ENCODE measurements around the gene GNPNAT1. TPM values are rescaled to one million over a fixed set of nuclear protein-coding genes. Genes with fewer than 3 reads are reported as not detected.

Gene GNPNAT1
- total RNA-seq, 2 experiments from 2014 or later, result 15.5 to 29.3 TPM

DNA sequence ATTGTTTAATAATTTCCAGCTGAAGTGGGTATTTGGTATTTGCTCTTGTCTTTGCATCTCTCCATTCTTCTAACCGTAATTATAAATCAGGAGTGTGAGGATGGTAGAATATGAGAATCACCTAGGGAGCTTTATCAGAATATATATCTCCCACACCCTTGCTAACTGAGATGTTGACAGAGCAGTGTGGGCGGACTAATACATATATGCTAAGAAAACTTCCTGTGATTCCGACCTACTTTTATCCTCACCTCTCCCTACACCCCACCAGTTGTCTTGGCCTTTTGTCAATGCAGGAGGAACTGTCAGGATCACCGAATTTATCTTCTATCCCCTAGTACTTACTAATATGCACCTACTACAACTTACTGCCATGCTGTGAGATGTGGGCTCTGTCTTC is 14.7 kb upstream of the GNPNAT1 start:
- no peak for DNase-seq (ENCODE audit: low spot score)
- Histone ChIP-seq H3K4me3 (ENCODE audit: low read depth, low read length, poor library complexity, severe bottlenecking) (no peak overlapping the region), H3K36me3 (ENCODE audit: insufficient read depth, low read length) (no peaks in the 10 kb centered on the region), H3K9me2 (ENCODE audit: insufficient read depth, low read length) (no peaks in the 10 kb centered on the region), H3K9me3 (ENCODE audit: low read length) (no peaks in the 10 kb centered on the region), H3K4me1 (ENCODE audit: insufficient read depth, low read length, poor library complexity, severe bottlenecking) (no peaks in the 10 kb centered on the region), H3K79me2 (ENCODE audit: insufficient read depth, low read depth, low read length) (no peaks in the 10 kb centered on the region), H3K4me2 (ENCODE audit: low read length) (no peak overlapping the region), H3K27ac (ENCODE audit: low read depth, low read length, poor library complexity, severe bottlenecking) (no peak overlapping the region), H2AFZ (ENCODE audit: low read length) (no peak overlapping the region), H4K20me1 (ENCODE audit: insufficient read depth, low read length) (no peaks in the 10 kb centered on the region)
- CTCF ChIA-PET (ENCODE audit: unreplicated experiment), result no interaction called here
- BruUV-seq (replicated peaks), result no TSS peak
- TF ChIP-seq EZH2phosphoT487 (IDR thresholded peaks at IDR 0.05; ENCODE audit: borderline replicate concordance, low read depth, low read length), result no peak
- no peak for TF ChIP-seq CTCF (conservative IDR thresholded peaks at IDR 0.05; ENCODE audit: low read length)
- intact Hi-C loops (cut with micrococcal nuclease; ENCODE audit: unreplicated experiment), result no loop called here
- POLR2A ChIA-PET, result interaction anchor here (0.5 to 0.6 kb wide), 2 partner anchors 150 to 357 kb away, joined by 3 to 4 read pairs; no protein-coding TSS in a partner anchor

GRCh38 chr14:52802597-52802996 is 11.2 kb upstream of the GNPNAT1 start:
- H3K79me2 ChIP-seq (ENCODE audit: insufficient read depth, low read depth, low read length), result no peaks in the 10 kb centered on the region
- H3K4me1 ChIP-seq (ENCODE audit: insufficient read depth, low read length, poor library complexity, severe bottlenecking), result no peaks in the 10 kb centered on the region
- no TSS peak for BruUV-seq (replicated peaks)
- H3K27ac ChIP-seq (ENCODE audit: low read depth, low read length, poor library complexity, severe bottlenecking), result no peak overlapping the region
- no peaks in the 10 kb centered on the region for H3K9me2 ChIP-seq (ENCODE audit: insufficient read depth, low read length)
- ChIA-PET CTCF (ENCODE audit: unreplicated experiment) (no interaction called here), POLR2A (interaction anchor here (0.5 to 1.2 kb wide), 3 partner anchors 9 to 105 kb away, joined by 3 to 5 read pairs (median 3); no protein-coding TSS in a partner anchor)
- H2AFZ ChIP-seq (ENCODE audit: low read length), result no peak overlapping the region
- H3K9me3 ChIP-seq (ENCODE audit: low read length), result no peaks in the 10 kb centered on the region
- H3K4me3 ChIP-seq (ENCODE audit: low read depth, low read length, poor library complexity, severe bottlenecking), result no peak overlapping the region
- no peak for DNase-seq (ENCODE audit: low spot score)
- no peak overlapping the region for H3K4me2 ChIP-seq (ENCODE audit: low read length)
- no peaks in the 10 kb centered on the region for H3K36me3 ChIP-seq (ENCODE audit: insufficient read depth, low read length)
- TF ChIP-seq EZH2phosphoT487 (IDR thresholded peaks at IDR 0.05; ENCODE audit: borderline replicate concordance, low read depth, low read length) (no peak), CTCF (conservative IDR thresholded peaks at IDR 0.05; ENCODE audit: low read length) (no peak)
- intact Hi-C loops (cut with micrococcal nuclease; ENCODE audit: unreplicated experiment), result no loop called here
- H4K20me1 ChIP-seq (ENCODE audit: insufficient read depth, low read length), result no peaks in the 10 kb centered on the region

- intact Hi-C loops (cut with micrococcal nuclease; ENCODE audit: unreplicated experiment), result no loop called here
- ChIA-PET CTCF (ENCODE audit: unreplicated experiment) (no interaction called here), POLR2A (interaction anchor here (0.6 to 1.0 kb wide), 3 partner anchors 69 to 1246 kb away, joined by 3 to 5 read pairs (median 3); no protein-coding TSS in a partner anchor)
- TF ChIP-seq EZH2phosphoT487 (IDR thresholded peaks at IDR 0.05; ENCODE audit: borderline replicate concordance, low read depth, low read length) (no peak), CTCF (conservative IDR thresholded peaks at IDR 0.05; ENCODE audit: low read length) (no peak)
- Histone ChIP-seq H3K9me2 (ENCODE audit: insufficient read depth, low read length) (no peaks in the 10 kb centered on the region), H3K27ac (ENCODE audit: low read depth, low read length, poor library complexity, severe bottlenecking) (no peak overlapping the region), H4K20me1 (ENCODE audit: insufficient read depth, low read length) (no peaks in the 10 kb centered on the region), H3K36me3 (ENCODE audit: insufficient read depth, low read length) (no peaks in the 10 kb centered on the region), H3K9me3 (ENCODE audit: low read length) (no peaks in the 10 kb centered on the region), H3K4me2 (ENCODE audit: low read length) (no peak overlapping the region), H3K4me1 (ENCODE audit: insufficient read depth, low read length, poor library complexity, severe bottlenecking) (no peaks in the 10 kb centered on the region), H2AFZ (ENCODE audit: low read length) (no peak overlapping the region), H3K79me2 (ENCODE audit: insufficient read depth, low read depth, low read length) (no peaks in the 10 kb centered on the region), H3K4me3 (ENCODE audit: low read depth, low read length, poor library complexity, severe bottlenecking) (no peak overlapping the region)
- BruUV-seq (replicated peaks), result no TSS peak
- DNase-seq (ENCODE audit: low spot score), result no peak
Observed at GRCh38 chr14:52801014-52801712, 9.8 kb upstream of the GNPNAT1 start.
